T-cell (primary cell): Measurements from ENCODE around the gene MTMR4. TPM values are rescaled to one million over a fixed set of nuclear protein-coding genes. Genes with fewer than 3 reads are reported as not detected.
A peak's percentile ranks its signal among the peaks of the same experiment; 100 is the strongest.

Experiments used
- ATAC-seq, 4 experiments: fragments of 200-7000 bp in 3 of 4; fragments of 150-1000 bp in 1 of 4; cut with Tn5 transposase; replicated peaks in 1 of 4; 1 replicate in 3 of 4; 2 replicates in 1 of 4; pipeline ENCODE4 v1.10.0; 2021; ENCODE audit warnings: moderate library complexity in 3 of 4, mild to moderate bottlenecking in 2 of 4, moderate number of reproducible peaks in 1 of 4
- CTCF ChIA-PET, 2 donors: fragments of 300-600 bp; sonication (Branson Sonifier 250); formaldehyde crosslinking; loops; one replicate each; lab custom pipeline; 2022; ENCODE audit warnings: antibody characterized with exemption in 2 of 2; lab: Charles Lee
- POLR2A ChIA-PET, 2 donors: fragments of 300-600 bp; sonication (Branson Sonifier 250); formaldehyde crosslinking; loops; one replicate each; lab custom pipeline; 2022; ENCODE audit warnings: antibody characterized with exemption in 2 of 2; lab: Charles Lee
- DNase-seq, 35 experiments: peaks; one replicate each; pipeline versions ENCODE4 v3.0.0 to v3.0.0-alpha.2; 2013 to 2023
- H3K27ac ChIP-seq: one replicate; pipeline ENCODE4 v1.5.1; 2013; ENCODE audit warnings: low read length
- H3K27me3 ChIP-seq, 2 experiments: replicated peaks in 1 of 2; 1 replicate in 1 of 2; 2 replicates in 1 of 2; pipeline versions ENCODE4 v1.6.1 to v1.7.0; 2013; ENCODE audit warnings: low read length in 1 of 2, mixed read lengths in 1 of 2; ENCODE audit not compliant: control insufficient read depth in 2 of 2, insufficient read depth in 2 of 2; ENCODE audit errors: extremely low read depth in 1 of 2
- H3K36me3 ChIP-seq, 2 donors: 1 replicate in 1 of 2; 2 replicates in 1 of 2; pipeline versions ENCODE4 v1.6.1 to v1.7.0; 2013; ENCODE audit warnings: low read length in 1 of 2; ENCODE audit not compliant: control insufficient read depth in 2 of 2, insufficient read depth in 1 of 2; ENCODE audit errors: extremely low read depth in 1 of 2
- H3K4me1 ChIP-seq, 2 experiments: 1 replicate in 1 of 2; 2 replicates in 1 of 2; pipeline versions ENCODE4 v1.6.1 to v1.7.0; 2013; ENCODE audit warnings: low read length in 2 of 2, mixed read lengths in 1 of 2; ENCODE audit not compliant: insufficient read depth in 2 of 2, control insufficient read depth in 1 of 2; ENCODE audit errors: extremely low read depth in 1 of 2
- H3K4me3 ChIP-seq, 2 donors: 1 replicate in 1 of 2; 2 replicates in 1 of 2; pipeline versions ENCODE4 v1.5.1 to v1.7.0; 2013; ENCODE audit warnings: mild to moderate bottlenecking in 2 of 2, low read length in 1 of 2, moderate library complexity in 1 of 2; ENCODE audit not compliant: control insufficient read depth in 1 of 2; ENCODE audit errors: extremely low read depth in 1 of 2
- H3K9me3 ChIP-seq: 2 replicates; pipeline ENCODE4 v1.7.0; 2013
- H3K27ac Mint-ChIP-seq, 2 donors: one replicate each; pipeline ENCODE4 v1.8.0; 2020 to 2021; ENCODE audit warnings: mild to moderate bottlenecking in 2 of 2, mixed read lengths in 2 of 2
- H3K27me3 Mint-ChIP-seq, 2 donors: one replicate each; pipeline ENCODE4 v1.8.0; 2021 to 2022; ENCODE audit warnings: mixed read lengths in 2 of 2
- H3K36me3 Mint-ChIP-seq: one replicate; pipeline ENCODE4 v1.8.0; 2021; ENCODE audit warnings: mixed read lengths
- H3K4me1 Mint-ChIP-seq, 3 donors: one replicate each; pipeline ENCODE4 v1.8.0; 2020 to 2022; ENCODE audit warnings: mixed read lengths in 3 of 3, mild to moderate bottlenecking in 1 of 3
- H3K4me3 Mint-ChIP-seq, 3 donors: one replicate each; pipeline ENCODE4 v1.8.0; 2020 to 2022; ENCODE audit warnings: mild to moderate bottlenecking in 3 of 3, mixed read lengths in 3 of 3, moderate library complexity in 3 of 3
- H3K9me3 Mint-ChIP-seq, 3 donors: one replicate each; pipeline ENCODE4 v1.8.0; 2020 to 2022; ENCODE audit warnings: mixed read lengths in 3 of 3
- WGBS: methylation state at CpG from one replicate; pipeline ENCODE4 v1.1.5; 2013; ENCODE audit warnings: missing lambda C conversion rate; ENCODE audit not compliant: insufficient coverage; 5-methylcytosine and 5-hydroxymethylcytosine counted together
- total RNA-seq, 35 experiments: library from RNA in 6 of 35; stranded (reverse) in 6 of 35; fragments of 120-200 nt in 1 of 35; gene quantifications; one replicate each; pipeline versions ENCODE4 v1.2.1 to v1.2.4 and lab custom pipeline; 2013 to 2026

Gene MTMR4
- total RNA-seq, 5 donors from 2014 or later (not counting 1 experiment from before 2014, with no cell fraction given) = 43.1 to 55.1 (median 53.1) TPM

DNA sequence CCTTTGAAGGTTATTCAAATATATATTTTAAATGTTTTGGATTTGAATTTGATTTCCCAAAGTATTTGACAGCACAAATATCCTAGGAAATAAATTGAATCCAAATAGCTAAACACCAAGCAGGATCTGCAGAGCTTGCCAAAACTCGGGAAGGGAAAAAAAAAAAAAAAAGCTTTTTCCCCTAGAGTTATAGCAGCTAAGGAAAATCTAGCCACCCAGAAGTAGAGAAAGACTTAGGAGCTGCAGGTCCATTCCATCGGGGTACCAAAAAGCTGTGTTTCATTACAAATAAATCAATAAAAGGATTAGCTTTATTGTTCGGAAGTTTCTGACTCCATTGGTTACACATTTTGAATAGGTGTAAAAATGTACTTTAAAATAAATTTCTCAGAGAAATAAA lies 45.5 kb downstream of the MTMR4 start:
- H3K9me3 Mint-ChIP-seq = no peaks in the 10 kb centered on the region
- no peaks in the 10 kb centered on the region for H3K9me3 ChIP-seq
- H3K27me3 Mint-ChIP-seq = no peaks in the 10 kb centered on the region
- H3K27ac ChIP-seq = no peak overlapping the region
- DNase-seq (no peak), ATAC-seq (no peak)
- POLR2A ChIA-PET = interaction anchor here in 1 of 2 donors (0.5 to 0.6 kb wide), 2 partner anchors 54 to 498 kb away, joined by 4 to 5 read pairs; no protein-coding TSS in a partner anchor
- no peaks in the 10 kb centered on the region for H3K36me3 ChIP-seq
- H3K4me1 ChIP-seq = no peaks in the 10 kb centered on the region
- H3K4me3 Mint-ChIP-seq = no peak overlapping the region
- H3K27me3 ChIP-seq = no peaks in the 10 kb centered on the region
- H3K36me3 Mint-ChIP-seq = no peaks in the 10 kb centered on the region
- H3K4me3 ChIP-seq = no peak overlapping the region
- CTCF ChIA-PET = interaction anchor here (0.6 to 0.7 kb wide), 4 partner anchors 142 to 1923 kb away, joined by 3 to 5 read pairs (median 5); partner anchors contain the start of gene USP32 (in 1 of the 2)
- no peaks in the 10 kb centered on the region for H3K4me1 Mint-ChIP-seq
- H3K27ac Mint-ChIP-seq = no peak overlapping the region
- WGBS = 83% methylated on average over 1 of the region's 3 CpGs

GRCh38 chr17:58455491-58455890 lies 58.9 kb downstream of the MTMR4 start:
- Mint-ChIP-seq H3K36me3 (peaks cover 33% of the 10 kb centered on the region), H3K9me3 (no peaks in the 10 kb centered on the region)
- CTCF ChIA-PET = no interaction called here

DNA sequence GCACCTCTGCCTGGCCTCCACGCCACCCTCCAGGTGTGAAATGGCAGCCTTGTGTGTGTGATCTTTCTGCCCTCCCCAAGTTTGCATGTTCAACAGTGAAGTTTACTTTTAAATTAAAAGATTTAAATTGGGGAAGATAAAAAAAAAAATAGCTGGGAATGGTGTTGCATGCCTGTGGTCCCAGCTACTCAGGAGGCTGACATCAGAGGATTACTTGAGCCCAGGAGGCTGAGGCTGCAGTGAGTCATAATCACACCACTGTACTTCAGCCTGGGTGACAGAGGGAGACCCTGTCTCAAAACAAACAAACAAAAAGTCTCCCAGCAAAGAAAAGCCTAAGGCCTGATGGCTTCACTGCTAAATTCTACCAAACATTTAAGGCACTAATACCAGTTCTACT lies 61.7 kb downstream of the MTMR4 start:
- Mint-ChIP-seq H3K4me1 (no peaks in the 10 kb centered on the region), H3K4me3 (no peak overlapping the region), H3K36me3 (peaks cover 29% of the 10 kb centered on the region), H3K9me3 (no peaks in the 10 kb centered on the region), H3K27me3 (no peaks in the 10 kb centered on the region), H3K27ac (no peak overlapping the region)
- Histone ChIP-seq H3K27me3 (no peaks in the 10 kb centered on the region), H3K27ac (no peak overlapping the region), H3K4me1 (no peaks in the 10 kb centered on the region), H3K9me3 (no peaks in the 10 kb centered on the region), H3K36me3 (peaks cover 0 to 2% of the 10 kb centered on the region in 2 donors), H3K4me3 (no peak overlapping the region)
- DNase-seq (no peak), ATAC-seq (no peak)
- 100% methylated on average over 1 of the region's 1 CpG for WGBS
- ChIA-PET POLR2A (no interaction called here), CTCF (no interaction called here)

More at GRCh38 chr17:58455491-58455890, 58.9 kb downstream of the MTMR4 start:
- H3K36me3 ChIP-seq = peaks cover 0 to 2% of the 10 kb centered on the region in 2 donors
- POLR2A ChIA-PET = no interaction called here
- Mint-ChIP-seq H3K4me3 (no peak overlapping the region), H3K27ac (no peak overlapping the region), H3K4me1 (no peaks in the 10 kb centered on the region), H3K27me3 (no peaks in the 10 kb centered on the region)
- no peak overlapping the region for H3K4me3 ChIP-seq
- H3K9me3 ChIP-seq = no peaks in the 10 kb centered on the region
- ATAC-seq (no peak), DNase-seq (no peak)
- H3K27me3 ChIP-seq = no peaks in the 10 kb centered on the region
- H3K4me1 ChIP-seq = no peaks in the 10 kb centered on the region
- H3K27ac ChIP-seq = no peak overlapping the region

DNA sequence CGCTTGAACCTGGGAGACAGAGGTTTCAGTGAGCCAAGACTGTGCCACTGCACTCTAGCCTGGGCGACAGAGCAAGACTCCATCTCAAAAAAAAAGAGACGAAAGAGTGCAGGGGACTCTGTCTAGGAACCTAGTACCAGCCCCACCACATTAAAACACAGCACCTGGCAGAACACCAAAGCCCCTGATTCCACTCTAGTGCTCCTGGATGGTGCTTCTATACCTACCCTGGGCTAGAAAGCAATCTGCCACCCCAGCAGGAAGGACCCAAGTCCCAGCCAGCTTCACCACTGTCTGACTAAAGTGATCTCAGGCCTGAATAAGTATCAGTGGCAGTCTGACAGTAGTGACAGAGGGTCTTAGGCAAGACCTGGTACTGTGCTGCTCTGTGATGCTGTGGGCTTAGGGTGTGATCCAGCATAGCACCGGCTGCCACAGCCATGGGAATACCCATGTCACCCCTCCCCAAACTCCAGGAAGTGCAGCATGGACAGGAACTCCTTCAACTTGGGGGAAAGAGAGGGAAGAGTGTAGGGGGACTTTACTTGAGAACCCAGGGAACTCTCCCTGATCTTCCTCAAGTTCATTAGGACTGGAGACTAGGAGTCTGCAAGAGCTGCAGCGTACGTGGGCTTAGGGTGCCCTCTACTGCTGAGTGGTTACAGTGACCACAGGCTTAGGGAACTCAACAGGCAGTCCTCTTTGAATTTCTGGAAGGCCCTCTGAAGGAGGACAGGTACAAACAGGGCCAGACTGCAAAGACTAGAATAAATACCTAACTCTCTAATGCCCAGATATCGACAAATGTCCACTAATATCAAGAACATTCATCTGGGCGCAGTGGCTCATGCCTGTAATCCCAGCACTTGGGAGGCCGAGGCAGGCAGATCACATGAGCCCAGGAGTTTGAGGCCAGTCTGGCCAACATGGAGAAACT lies 67.1 kb downstream of the MTMR4 start:
- no peaks in the 10 kb centered on the region for H3K27me3 Mint-ChIP-seq
- Histone ChIP-seq H3K9me3 (no peaks in the 10 kb centered on the region), H3K4me3 (no peak overlapping the region), H3K27me3 (no peaks in the 10 kb centered on the region), H3K4me1 (no peaks in the 10 kb centered on the region), H3K36me3 (no peaks in the 10 kb centered on the region), H3K27ac (no peak overlapping the region)
- ATAC-seq (peak in 3 of 4 experiments; percentile 61 to 69 (median 68)), DNase-seq (peak; percentile 2 to 76 (median 45))
- CTCF ChIA-PET = interaction anchor here in 1 of 2 donors (1.8 kb wide), 1 partner anchor 130 kb away, joined by 5 read pairs; no protein-coding TSS in a partner anchor
- H3K36me3 Mint-ChIP-seq = peaks cover 19% of the 10 kb centered on the region
- no peak overlapping the region for H3K27ac Mint-ChIP-seq
- WGBS = 82% methylated on average over 4 of the region's 9 CpGs
- no peaks in the 10 kb centered on the region for H3K9me3 Mint-ChIP-seq
- H3K4me1 Mint-ChIP-seq = peaks cover 5 to 7% (median 5%) of the 10 kb centered on the region in 3 donors
- no peak overlapping the region for H3K4me3 Mint-ChIP-seq
- POLR2A ChIA-PET = no interaction called here

GRCh38 chr17:58446086-58446485 lies 68.4 kb downstream of the MTMR4 start:
- Mint-ChIP-seq H3K27me3 (no peaks in the 10 kb centered on the region), H3K4me1 (peaks cover 5 to 7% (median 5%) of the 10 kb centered on the region in 3 donors), H3K4me3 (no peak overlapping the region), H3K27ac (no peak overlapping the region), H3K36me3 (peaks cover 15% of the 10 kb centered on the region), H3K9me3 (no peaks in the 10 kb centered on the region)
- no peaks in the 10 kb centered on the region for H3K4me1 ChIP-seq
- DNase-seq (no peak), ATAC-seq (no peak)
- no peaks in the 10 kb centered on the region for H3K9me3 ChIP-seq
- ChIA-PET CTCF (interaction anchor here in 1 of 2 donors (1.1 kb wide), 1 partner anchor 12 kb away, joined by 3 read pairs; no protein-coding TSS in a partner anchor), POLR2A (no interaction called here)
- H3K27me3 ChIP-seq = no peaks in the 10 kb centered on the region
- no peaks in the 10 kb centered on the region for H3K36me3 ChIP-seq
- no peak overlapping the region for H3K27ac ChIP-seq
- 86% methylated on average over 1 of the region's 6 CpGs for WGBS
- no peak overlapping the region for H3K4me3 ChIP-seq
